ENCODE data around the gene KDM4D.

DNA sequence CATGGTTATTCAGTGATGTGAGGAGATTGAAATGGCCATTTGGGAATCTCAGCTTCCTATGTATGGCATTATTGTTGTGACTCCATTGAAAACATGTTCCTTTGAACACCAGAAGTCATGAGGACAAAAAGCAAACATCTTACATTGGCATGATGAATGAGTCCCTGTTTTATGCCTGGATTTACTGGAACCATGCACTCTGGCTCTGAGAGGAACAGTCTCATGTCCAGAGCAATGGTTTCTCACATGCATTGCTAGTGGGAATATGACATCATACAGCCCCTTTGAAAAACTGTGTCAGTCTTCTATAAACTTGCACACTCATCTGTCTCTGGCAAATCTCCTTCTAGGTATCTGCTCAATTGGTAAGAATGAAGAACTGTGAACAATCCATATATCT, 72.3 kb downstream of the KDM4D start:
- TF ChIP-seq, protein P1, sequence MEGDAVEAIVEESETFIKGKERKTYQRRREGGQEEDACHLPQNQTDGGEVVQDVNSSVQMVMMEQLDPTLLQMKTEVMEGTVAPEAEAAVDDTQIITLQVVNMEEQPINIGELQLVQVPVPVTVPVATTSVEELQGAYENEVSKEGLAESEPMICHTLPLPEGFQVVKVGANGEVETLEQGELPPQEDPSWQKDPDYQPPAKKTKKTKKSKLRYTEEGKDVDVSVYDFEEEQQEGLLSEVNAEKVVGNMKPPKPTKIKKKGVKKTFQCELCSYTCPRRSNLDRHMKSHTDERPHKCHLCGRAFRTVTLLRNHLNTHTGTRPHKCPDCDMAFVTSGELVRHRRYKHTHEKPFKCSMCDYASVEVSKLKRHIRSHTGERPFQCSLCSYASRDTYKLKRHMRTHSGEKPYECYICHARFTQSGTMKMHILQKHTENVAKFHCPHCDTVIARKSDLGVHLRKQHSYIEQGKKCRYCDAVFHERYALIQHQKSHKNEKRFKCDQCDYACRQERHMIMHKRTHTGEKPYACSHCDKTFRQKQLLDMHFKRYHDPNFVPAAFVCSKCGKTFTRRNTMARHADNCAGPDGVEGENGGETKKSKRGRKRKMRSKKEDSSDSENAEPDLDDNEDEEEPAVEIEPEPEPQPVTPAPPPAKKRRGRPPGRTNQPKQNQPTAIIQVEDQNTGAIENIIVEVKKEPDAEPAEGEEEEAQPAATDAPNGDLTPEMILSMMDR (IDR thresholded peaks at IDR 0.05) = no peak
- no peak for TF ChIP-seq POLR2AphosphoS5 (IDR thresholded peaks at IDR 0.05)
